Erythroblast (primary cell): Measurements from ENCODE around the gene ZC3H12D.

Source experiments
- GATA1 ChIP-seq: IDR thresholded peaks from 2 replicates; pipeline ENCODE4 v1.6.1; 2011; ENCODE audit warnings: low read depth, mild to moderate bottlenecking, control low read depth, low read length, moderate library complexity
- POLR2A ChIP-seq: IDR thresholded peaks from 2 replicates; pipeline ENCODE4 v1.6.1; 2011; ENCODE audit warnings: mild to moderate bottlenecking, low read length

GRCh38 chr6:149431905-149432775 lies 52.7 kb downstream of the ZC3H12D start:
- TF ChIP-seq POLR2A: no peak
- no peak for TF ChIP-seq GATA1
